Activated T-helper 17 cell treated with anti-CD3 and anti-CD28 coated beads, Interleukin-2, amount 50 U/mL, for 72 hours (primary cell): ENCODE data around the gene PIP5K1C. TPM values are rescaled to one million over a fixed set of nuclear protein-coding genes. Genes with fewer than 3 reads are reported as not detected.

Experiments
- ATAC-seq: fragments of 150-1000 bp; cut with Tn5 transposase; replicated peaks from 2 replicates; pipeline ENCODE4 v1.10.0; 2021; ENCODE audit warnings: mild to moderate bottlenecking, moderate library complexity
- H3K27ac Mint-ChIP-seq: one replicate; pipeline ENCODE4 v1.8.0; 2022; ENCODE audit warnings: mixed read lengths
- H3K27me3 Mint-ChIP-seq: one replicate; pipeline ENCODE4 v1.8.0; 2022; ENCODE audit warnings: mixed read lengths
- H3K36me3 Mint-ChIP-seq: one replicate; pipeline ENCODE4 v1.8.0; 2022; ENCODE audit warnings: low read depth, mild to moderate bottlenecking, mixed read lengths
- H3K4me1 Mint-ChIP-seq: one replicate; pipeline ENCODE4 v1.8.0; 2022; ENCODE audit warnings: mixed read lengths
- H3K4me3 Mint-ChIP-seq: one replicate; pipeline ENCODE4 v1.8.0; 2022; ENCODE audit warnings: mild to moderate bottlenecking, mixed read lengths
- H3K9me3 Mint-ChIP-seq: one replicate; pipeline ENCODE4 v1.8.0; 2022; ENCODE audit warnings: mixed read lengths
- total RNA-seq, 2 donors: library from RNA; stranded (reverse); gene quantifications; one replicate each; pipeline ENCODE4 v1.2.3, GENCODE V29; 2022

The PIP5K1C gene
- total RNA-seq, 2 donors from 2014 or later: 16.1 to 26.2 TPM

GRCh38 chr19:3707868-3708206 lies 7.6 kb upstream of the PIP5K1C start:
- H3K4me3 Mint-ChIP-seq: no peak overlapping the region
- no peak for ATAC-seq
- H3K9me3 Mint-ChIP-seq: no peaks in the 10 kb centered on the region
- H3K27me3 Mint-ChIP-seq: no peaks in the 10 kb centered on the region
- H3K36me3 Mint-ChIP-seq: no peaks in the 10 kb centered on the region
- H3K4me1 Mint-ChIP-seq: no peaks in the 10 kb centered on the region
- H3K27ac Mint-ChIP-seq: no peak overlapping the region

GRCh38 chr19:3701200-3701599 lies 932 bp upstream of the PIP5K1C start:
- no peaks in the 10 kb centered on the region for H3K9me3 Mint-ChIP-seq
- H3K36me3 Mint-ChIP-seq: no peaks in the 10 kb centered on the region
- no peak overlapping the region for H3K27ac Mint-ChIP-seq
- ATAC-seq: no peak
- H3K27me3 Mint-ChIP-seq: no peaks in the 10 kb centered on the region
- peaks cover 4% of the 10 kb centered on the region for H3K4me1 Mint-ChIP-seq
- H3K4me3 Mint-ChIP-seq: peak overlapping the region; percentile 69

GRCh38 chr19:3699741-3700241 lies 477 bp downstream of the PIP5K1C start:
- peaks cover 4% of the 10 kb centered on the region for H3K4me1 Mint-ChIP-seq
- H3K27me3 Mint-ChIP-seq: no peaks in the 10 kb centered on the region
- H3K9me3 Mint-ChIP-seq: no peaks in the 10 kb centered on the region
- H3K36me3 Mint-ChIP-seq: no peaks in the 10 kb centered on the region
- peak overlapping the region; percentile 89 for H3K27ac Mint-ChIP-seq
- peak overlapping the region; percentile 93 for H3K4me3 Mint-ChIP-seq
- ATAC-seq: peak; percentile 5

- ATAC-seq: peak; percentile 14
- H3K9me3 Mint-ChIP-seq: no peaks in the 10 kb centered on the region
- H3K4me1 Mint-ChIP-seq: peaks cover 4% of the 10 kb centered on the region
- H3K27me3 Mint-ChIP-seq: no peaks in the 10 kb centered on the region
- peak overlapping the region; percentile 89 for H3K27ac Mint-ChIP-seq
- peak overlapping the region; percentile 93 for H3K4me3 Mint-ChIP-seq
- H3K36me3 Mint-ChIP-seq: no peaks in the 10 kb centered on the region
These were observed 1.1 kb downstream of the PIP5K1C start for GRCh38 chr19:3698974-3699740.

- Mint-ChIP-seq H3K36me3 (no peaks in the 10 kb centered on the region), H3K27me3 (no peaks in the 10 kb centered on the region), H3K4me3 (peak overlapping the region; percentile 93), H3K4me1 (peaks cover 4% of the 10 kb centered on the region), H3K9me3 (no peaks in the 10 kb centered on the region), H3K27ac (no peak overlapping the region)
- no peak for ATAC-seq
These were observed 1.8 kb downstream of the PIP5K1C start for GRCh38 chr19:3698386-3698950.

GRCh38 chr19:3697671-3698385 lies 2.4 kb downstream of the PIP5K1C start:
- Mint-ChIP-seq H3K27me3 (no peaks in the 10 kb centered on the region), H3K36me3 (no peaks in the 10 kb centered on the region), H3K4me1 (peaks cover 7% of the 10 kb centered on the region), H3K27ac (no peak overlapping the region), H3K4me3 (peak overlapping the region; percentile 93), H3K9me3 (no peaks in the 10 kb centered on the region)
- ATAC-seq: no peak

GRCh38 chr19:3697094-3697493 lies 3.2 kb downstream of the PIP5K1C start:
- Mint-ChIP-seq H3K9me3 (no peaks in the 10 kb centered on the region), H3K27ac (no peak overlapping the region)

GRCh38 chr19:3696660-3696995 lies 3.6 kb downstream of the PIP5K1C start:
- Mint-ChIP-seq H3K4me3 (no peak overlapping the region), H3K4me1 (peaks cover 12% of the 10 kb centered on the region), H3K27ac (no peak overlapping the region), H3K36me3 (no peaks in the 10 kb centered on the region), H3K9me3 (no peaks in the 10 kb centered on the region), H3K27me3 (no peaks in the 10 kb centered on the region)
- no peak for ATAC-seq

More at GRCh38 chr19:3697094-3697493, 3.2 kb downstream of the PIP5K1C start:
- Mint-ChIP-seq H3K4me1 (peaks cover 10% of the 10 kb centered on the region), H3K36me3 (no peaks in the 10 kb centered on the region), H3K4me3 (no peak overlapping the region), H3K27me3 (no peaks in the 10 kb centered on the region)
- ATAC-seq: no peak

- Mint-ChIP-seq H3K27ac (no peak overlapping the region), H3K36me3 (no peaks in the 10 kb centered on the region), H3K9me3 (no peaks in the 10 kb centered on the region), H3K27me3 (no peaks in the 10 kb centered on the region), H3K4me3 (no peak overlapping the region), H3K4me1 (peaks cover 17% of the 10 kb centered on the region)
- ATAC-seq: no peak
These were observed 4.1 kb downstream of the PIP5K1C start for GRCh38 chr19:3695986-3696659.

GRCh38 chr19:3695124-3695733 lies 5.0 kb downstream of the PIP5K1C start:
- H3K4me3 Mint-ChIP-seq: no peak overlapping the region
- no peaks in the 10 kb centered on the region for H3K27me3 Mint-ChIP-seq
- peaks cover 5% of the 10 kb centered on the region for H3K36me3 Mint-ChIP-seq
- no peak for ATAC-seq
- peaks cover 20% of the 10 kb centered on the region for H3K4me1 Mint-ChIP-seq
- H3K9me3 Mint-ChIP-seq: no peaks in the 10 kb centered on the region
- H3K27ac Mint-ChIP-seq: no peak overlapping the region

- Mint-ChIP-seq H3K4me3 (no peak overlapping the region), H3K36me3 (peaks cover 6% of the 10 kb centered on the region), H3K27me3 (no peaks in the 10 kb centered on the region), H3K9me3 (no peaks in the 10 kb centered on the region), H3K27ac (no peak overlapping the region), H3K4me1 (peaks cover 26% of the 10 kb centered on the region)
- no peak for ATAC-seq
These were observed 5.7 kb downstream of the PIP5K1C start for GRCh38 chr19:3694361-3695123.

- H3K27ac Mint-ChIP-seq: no peak overlapping the region
- no peaks in the 10 kb centered on the region for H3K27me3 Mint-ChIP-seq
- H3K9me3 Mint-ChIP-seq: no peaks in the 10 kb centered on the region
- peak overlapping the region; percentile 33 for H3K4me3 Mint-ChIP-seq
- peaks cover 33% of the 10 kb centered on the region for H3K4me1 Mint-ChIP-seq
- peaks cover 6% of the 10 kb centered on the region for H3K36me3 Mint-ChIP-seq
- ATAC-seq: no peak
These were observed 7.0 kb downstream of the PIP5K1C start for GRCh38 chr19:3693025-3693925.
